ENCODE measurements around the gene ZBTB47. TPM values are rescaled to one million over a fixed set of nuclear protein-coding genes. Genes with fewer than 3 reads are reported as not detected.

Gene ZBTB47
- total RNA-seq, 3 donors from 2014 or later (not counting 1 experiment from before 2014, with no cell fraction given): 2.1 to 3.0 (median 3.0) TPM

GRCh38 chr3:42666022-42666421 lies 12.5 kb downstream of the ZBTB47 start:
- Histone ChIP-seq H3K36me3 (ENCODE audit: control insufficient read depth, insufficient read depth, low read length) (no peaks in the 10 kb centered on the region), H3K4me3 (ENCODE audit: low read length) (no peak overlapping the region), H3K27me3 (ENCODE audit: control insufficient read depth, insufficient read depth, low read length) (no peaks in the 10 kb centered on the region), H3K9me3 (ENCODE audit: control insufficient read depth, insufficient read depth, low read length) (no peaks in the 10 kb centered on the region), H3K27ac (ENCODE audit: low read length) (no peak overlapping the region), H3K4me1 (ENCODE audit: control insufficient read depth, insufficient read depth, low read length) (no peaks in the 10 kb centered on the region)
- no peak overlapping the region for H3K27ac Mint-ChIP-seq
- no peaks in the 10 kb centered on the region for H3K36me3 Mint-ChIP-seq
- no peaks in the 10 kb centered on the region for H3K9me3 Mint-ChIP-seq
- H3K4me3 Mint-ChIP-seq: no peak overlapping the region
- no peaks in the 10 kb centered on the region for H3K4me1 Mint-ChIP-seq
- DNase-seq (no peak), ATAC-seq (no peak)
- H3K27me3 Mint-ChIP-seq (ENCODE audit: low read depth in 2 of 2): no peaks in the 10 kb centered on the region
- intact Hi-C loops (cut with micrococcal nuclease): no loop called here
- 84% methylated on average over 8 of the region's 8 CpGs for WGBS (ENCODE audit: insufficient coverage)
- no peak for TF ChIP-seq CTCF (IDR thresholded peaks at IDR 0.05)

GRCh38 chr3:42666577-42666998 lies 13.1 kb downstream of the ZBTB47 start:
- TF ChIP-seq CTCF (IDR thresholded peaks at IDR 0.05): no peak
- no peaks in the 10 kb centered on the region for H3K36me3 Mint-ChIP-seq
- H3K4me1 Mint-ChIP-seq: no peaks in the 10 kb centered on the region
- no peak overlapping the region for H3K27ac Mint-ChIP-seq
- H3K27me3 ChIP-seq (ENCODE audit: control insufficient read depth, insufficient read depth, low read length): no peaks in the 10 kb centered on the region
- intact Hi-C loops (cut with micrococcal nuclease): no loop called here
- DNase-seq: no peak
- H3K9me3 Mint-ChIP-seq: no peaks in the 10 kb centered on the region
- peaks cover 0 to under 1% of the 10 kb centered on the region in 2 donors for H3K27me3 Mint-ChIP-seq (ENCODE audit: low read depth in 2 of 2)
- no peak for ATAC-seq
- H3K4me3 Mint-ChIP-seq: no peak overlapping the region
- H3K9me3 ChIP-seq (ENCODE audit: control insufficient read depth, insufficient read depth, low read length): no peaks in the 10 kb centered on the region
- H3K4me3 ChIP-seq (ENCODE audit: low read length): no peak overlapping the region
- H3K36me3 ChIP-seq (ENCODE audit: control insufficient read depth, insufficient read depth, low read length): no peaks in the 10 kb centered on the region
- H3K27ac ChIP-seq (ENCODE audit: low read length): no peak overlapping the region
- 80% methylated on average over 4 of the region's 4 CpGs for WGBS (ENCODE audit: insufficient coverage)
- H3K4me1 ChIP-seq (ENCODE audit: control insufficient read depth, insufficient read depth, low read length): no peaks in the 10 kb centered on the region

- WGBS (ENCODE audit: insufficient coverage): 76% methylated on average over 7 of the region's 7 CpGs
- Mint-ChIP-seq H3K27me3 (ENCODE audit: low read depth in 2 of 2) (peaks cover 0 to 3% of the 10 kb centered on the region in 2 donors), H3K4me3 (no peak overlapping the region), H3K9me3 (no peaks in the 10 kb centered on the region), H3K36me3 (no peaks in the 10 kb centered on the region), H3K27ac (no peak overlapping the region), H3K4me1 (no peaks in the 10 kb centered on the region)
- no peaks in the 10 kb centered on the region for H3K4me1 ChIP-seq (ENCODE audit: control insufficient read depth, insufficient read depth, low read length)
- no peak for ATAC-seq
- TF ChIP-seq CTCF (IDR thresholded peaks at IDR 0.05): no peak
- intact Hi-C loops (cut with micrococcal nuclease): no loop called here
- H3K9me3 ChIP-seq (ENCODE audit: control insufficient read depth, insufficient read depth, low read length): no peaks in the 10 kb centered on the region
- no peak overlapping the region for H3K27ac ChIP-seq (ENCODE audit: low read length)
- H3K36me3 ChIP-seq (ENCODE audit: control insufficient read depth, insufficient read depth, low read length): no peaks in the 10 kb centered on the region
- H3K27me3 ChIP-seq (ENCODE audit: control insufficient read depth, insufficient read depth, low read length): no peaks in the 10 kb centered on the region
- no peak for DNase-seq
- H3K4me3 ChIP-seq (ENCODE audit: low read length): no peak overlapping the region
These were observed 13.6 kb downstream of the ZBTB47 start for GRCh38 chr3:42667096-42667522.

Measured in natural killer cell (primary cell).